Measurements from ENCODE around the gene PDCD6IP. TPM values are rescaled to one million over a fixed set of nuclear protein-coding genes. Genes with fewer than 3 reads are reported as not detected.

Gene PDCD6IP
- total RNA-seq, 2 donors from 2014 or later = 40.5 to 104 TPM

DNA sequence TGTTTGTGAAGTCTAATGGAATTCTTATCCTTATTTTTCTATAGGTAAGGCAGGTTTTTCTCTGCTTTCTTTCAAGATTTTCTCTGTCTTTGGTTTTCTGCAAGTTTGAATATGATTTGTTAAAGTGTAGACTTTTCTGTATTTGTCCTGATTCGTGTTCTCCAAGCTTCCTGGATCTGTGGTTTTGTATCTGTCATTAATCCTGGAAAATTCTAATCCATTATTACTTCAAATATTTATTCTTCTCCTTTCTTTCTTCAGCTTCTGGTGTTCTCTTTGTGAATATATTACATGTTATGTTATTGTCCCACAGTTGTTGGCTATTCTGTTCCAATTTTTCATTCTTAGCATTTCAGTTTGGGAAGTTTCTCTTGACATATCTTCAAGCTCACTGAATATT lies 76.4 kb downstream of the PDCD6IP start:
- H3K36me3 ChIP-seq (replicated peaks in 1 of 2; ENCODE audit: insufficient read depth in 1 of 2, low read depth in 2 of 2) = no peaks in the 10 kb centered on the region
- no peaks in the 10 kb centered on the region for H3K27me3 ChIP-seq
- no peak for ATAC-seq
- WGBS, 2 donors = 82 to 88% methylated on average over 1 of the region's 1 CpG
- DNase-seq = no peak
- no peaks in the 10 kb centered on the region for H3K9me3 ChIP-seq
- intact Hi-C loops (cut with DNase I) = no loop called here
- TF ChIP-seq, protein P1, sequence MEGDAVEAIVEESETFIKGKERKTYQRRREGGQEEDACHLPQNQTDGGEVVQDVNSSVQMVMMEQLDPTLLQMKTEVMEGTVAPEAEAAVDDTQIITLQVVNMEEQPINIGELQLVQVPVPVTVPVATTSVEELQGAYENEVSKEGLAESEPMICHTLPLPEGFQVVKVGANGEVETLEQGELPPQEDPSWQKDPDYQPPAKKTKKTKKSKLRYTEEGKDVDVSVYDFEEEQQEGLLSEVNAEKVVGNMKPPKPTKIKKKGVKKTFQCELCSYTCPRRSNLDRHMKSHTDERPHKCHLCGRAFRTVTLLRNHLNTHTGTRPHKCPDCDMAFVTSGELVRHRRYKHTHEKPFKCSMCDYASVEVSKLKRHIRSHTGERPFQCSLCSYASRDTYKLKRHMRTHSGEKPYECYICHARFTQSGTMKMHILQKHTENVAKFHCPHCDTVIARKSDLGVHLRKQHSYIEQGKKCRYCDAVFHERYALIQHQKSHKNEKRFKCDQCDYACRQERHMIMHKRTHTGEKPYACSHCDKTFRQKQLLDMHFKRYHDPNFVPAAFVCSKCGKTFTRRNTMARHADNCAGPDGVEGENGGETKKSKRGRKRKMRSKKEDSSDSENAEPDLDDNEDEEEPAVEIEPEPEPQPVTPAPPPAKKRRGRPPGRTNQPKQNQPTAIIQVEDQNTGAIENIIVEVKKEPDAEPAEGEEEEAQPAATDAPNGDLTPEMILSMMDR (IDR thresholded peaks at IDR 0.05) = no peak
- TF ChIP-seq POLR2A (IDR thresholded peaks at IDR 0.05) = no peak
- no peak overlapping the region for H3K27ac ChIP-seq
- H3K4me1 ChIP-seq = no peaks in the 10 kb centered on the region
- H3K4me3 ChIP-seq = no peak overlapping the region

DNA sequence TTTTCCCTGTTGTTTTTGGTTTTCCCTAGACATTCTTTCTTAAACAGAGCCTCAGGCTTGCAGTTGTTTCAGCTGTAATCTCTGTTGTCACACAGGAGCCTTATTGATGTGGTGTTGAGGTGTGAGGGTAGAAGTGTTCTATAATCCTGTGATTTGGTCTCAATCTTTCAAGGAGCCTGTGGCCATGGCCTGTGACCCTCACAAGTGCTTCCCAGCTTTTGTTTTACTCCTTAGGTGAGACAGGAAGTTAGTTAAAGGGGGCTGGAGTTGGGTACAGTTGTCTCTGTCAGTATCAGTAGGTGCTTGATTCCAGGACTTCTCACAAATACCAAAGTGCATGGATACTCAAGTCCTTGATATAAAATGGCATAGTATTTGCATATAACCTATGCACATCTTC lies 77.2 kb downstream of the PDCD6IP start:
- H3K36me3 ChIP-seq (replicated peaks in 1 of 2; ENCODE audit: insufficient read depth in 1 of 2, low read depth in 2 of 2) = no peaks in the 10 kb centered on the region
- intact Hi-C loops (cut with DNase I) = no loop called here
- H3K27me3 ChIP-seq = no peaks in the 10 kb centered on the region
- H3K4me1 ChIP-seq = no peaks in the 10 kb centered on the region
- no peak overlapping the region for H3K27ac ChIP-seq
- ATAC-seq = no peak
- H3K9me3 ChIP-seq = no peaks in the 10 kb centered on the region
- TF ChIP-seq POLR2A (IDR thresholded peaks at IDR 0.05) = no peak
- TF ChIP-seq, protein P1 (IDR thresholded peaks at IDR 0.05) = no peak
- no peak overlapping the region for H3K4me3 ChIP-seq
- DNase-seq = no peak

DNA sequence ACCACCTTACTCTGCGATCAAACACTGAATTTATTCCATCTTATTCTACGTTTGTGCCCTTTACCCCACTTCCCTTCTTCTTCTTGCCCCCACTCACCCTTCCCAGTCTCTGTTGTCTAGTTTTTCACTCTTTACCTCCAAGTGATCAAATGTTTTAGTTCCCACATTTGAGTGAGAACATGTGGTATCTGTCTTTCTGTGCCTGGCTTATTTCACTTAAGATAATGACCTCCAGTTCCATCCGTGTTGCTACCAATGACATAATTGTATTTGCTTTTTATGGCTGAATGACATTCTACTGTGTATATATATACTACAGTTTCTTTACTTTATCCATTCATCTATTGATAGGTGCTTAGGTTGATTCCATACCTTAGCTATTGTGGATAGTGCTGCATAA lies 78.8 kb downstream of the PDCD6IP start:
- intact Hi-C loops (cut with DNase I) = no loop called here
- ATAC-seq (no peak), DNase-seq (no peak)
- no peaks in the 10 kb centered on the region for H3K4me1 ChIP-seq
- H3K4me3 ChIP-seq = no peak overlapping the region
- no peak overlapping the region for H3K27ac ChIP-seq
- no peaks in the 10 kb centered on the region for H3K27me3 ChIP-seq
- H3K36me3 ChIP-seq (replicated peaks in 1 of 2; ENCODE audit: insufficient read depth in 1 of 2, low read depth in 2 of 2) = no peaks in the 10 kb centered on the region
- no peaks in the 10 kb centered on the region for H3K9me3 ChIP-seq
- 52 to 53% methylated on average over 3 of the region's 3 CpGs for WGBS, 2 donors
- TF ChIP-seq, protein P1 (IDR thresholded peaks at IDR 0.05) = no peak
- TF ChIP-seq POLR2A (IDR thresholded peaks at IDR 0.05) = no peak

DNA sequence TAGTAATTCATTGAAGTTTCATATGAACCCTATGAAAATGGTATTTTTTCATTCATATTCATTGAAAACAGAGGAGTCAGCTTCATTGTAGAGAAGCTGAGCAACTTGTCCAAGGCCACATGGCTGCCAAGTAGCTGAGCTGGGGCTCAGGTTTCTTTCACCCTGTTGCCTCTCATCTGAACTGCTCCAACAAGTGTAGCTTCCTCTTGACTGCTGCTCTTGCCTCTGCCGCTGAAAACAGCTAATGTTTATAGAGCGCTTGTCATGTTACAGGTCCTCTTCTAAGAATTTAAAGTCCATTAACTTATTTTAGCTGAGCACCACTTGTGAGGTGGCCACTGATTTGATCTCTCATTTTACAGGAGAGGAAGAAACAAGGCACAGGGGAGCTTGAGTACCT lies 81.1 kb downstream of the PDCD6IP start:
- no peak for ATAC-seq
- DNase-seq = no peak
- Histone ChIP-seq H3K4me3 (no peak overlapping the region), H3K36me3 (replicated peaks in 1 of 2; ENCODE audit: insufficient read depth in 1 of 2, low read depth in 2 of 2) (no peaks in the 10 kb centered on the region), H3K9me3 (no peaks in the 10 kb centered on the region), H3K27me3 (no peaks in the 10 kb centered on the region), H3K4me1 (peaks cover 6% of the 10 kb centered on the region), H3K27ac (no peak overlapping the region)
- TF ChIP-seq POLR2A (IDR thresholded peaks at IDR 0.05) = no peak
- TF ChIP-seq, protein P1 (IDR thresholded peaks at IDR 0.05) = no peak
- intact Hi-C loops (cut with DNase I) = no loop called here
- WGBS, 2 donors = 55 to 61% methylated on average over 2 of the region's 2 CpGs

DNA sequence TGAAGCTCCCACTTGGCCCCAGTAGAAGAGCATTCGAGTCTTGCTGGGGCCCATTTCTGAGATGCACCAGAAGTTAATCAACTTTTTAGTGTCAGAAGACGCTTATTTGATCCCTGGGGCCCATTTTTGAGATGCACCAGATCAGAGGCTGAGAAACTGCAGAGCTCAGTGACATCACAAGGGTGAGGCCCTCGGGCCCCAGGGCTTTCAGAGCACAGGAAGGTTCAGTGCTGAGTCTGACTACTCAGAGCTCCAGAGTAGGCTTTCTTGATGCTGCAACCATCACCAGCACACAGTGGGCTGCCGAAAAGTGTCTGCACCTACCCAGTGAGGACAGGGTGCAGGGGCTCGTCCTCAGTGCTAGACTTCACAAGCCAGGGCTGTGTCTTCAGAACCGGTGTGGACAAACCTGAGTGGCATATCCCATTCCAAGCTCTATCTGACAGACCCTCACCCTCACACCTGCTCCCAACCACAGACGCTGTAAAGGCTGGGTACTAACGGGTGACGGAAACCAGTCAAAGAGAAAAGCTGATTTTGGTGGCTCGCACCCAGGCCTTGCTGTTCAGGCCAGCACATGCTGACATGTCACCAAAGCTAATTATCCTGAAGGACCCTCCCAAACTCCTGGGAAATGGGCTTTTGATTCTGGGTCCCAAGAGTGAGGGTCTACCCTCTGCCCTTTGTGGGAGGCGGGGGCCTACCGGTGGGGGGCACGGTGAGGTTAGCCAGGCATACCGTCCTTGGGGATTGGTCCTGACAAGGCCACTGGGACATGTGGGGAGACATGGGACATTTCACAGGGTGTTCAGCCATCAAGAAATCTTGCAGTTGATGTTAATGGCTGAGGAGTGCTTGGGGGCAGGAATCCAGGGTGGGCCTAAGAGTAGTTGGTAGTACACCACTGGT lies 83.0 kb downstream of the PDCD6IP start:
- TF ChIP-seq POLR2A (IDR thresholded peaks at IDR 0.05) = no peak
- TF ChIP-seq, protein P1 (IDR thresholded peaks at IDR 0.05) = no peak
- Histone ChIP-seq H3K36me3 (replicated peaks in 1 of 2; ENCODE audit: insufficient read depth in 1 of 2, low read depth in 2 of 2) (no peaks in the 10 kb centered on the region), H3K4me1 (peaks cover 6% of the 10 kb centered on the region), H3K4me3 (no peak overlapping the region), H3K27ac (no peak overlapping the region), H3K27me3 (no peaks in the 10 kb centered on the region), H3K9me3 (no peaks in the 10 kb centered on the region)
- intact Hi-C loops (cut with DNase I) = loop anchor here (10.0 kb wide), 1 partner anchor 803 kb away; no protein-coding TSS in a partner anchor
- WGBS, 2 donors = 67 to 73% methylated on average over 13 to 14 of the region's 14 CpGs
- no peak for DNase-seq
- ATAC-seq = no peak

Measured in body of pancreas (tissue), 4 donors.